GM23338 (cell line): Measurements from ENCODE around the gene OR4D1. TPM values are rescaled to one million over a fixed set of nuclear protein-coding genes. Genes with fewer than 3 reads are reported as not detected.

ENCODE experiments used
- ATAC-seq: fragments of 200-7000 bp; cut with Tn5 transposase; 3 replicates; pipeline ENCODE4 v1.9.1; 2020
- DNase-seq: peaks from one replicate; pipeline ENCODE4 v3.0.0-alpha.2; 2015; ENCODE audit warnings: low spot score
- H2AFZ ChIP-seq: fragments of 200-600 bp; sonication (generic); 2 replicates; pipeline ENCODE4 v1.8.0; 2016; ENCODE audit warnings: antibody characterized with exemption, mild to moderate bottlenecking, moderate library complexity
- H3F3A ChIP-seq: fragments of 200-600 bp; sonication (generic); replicated peaks from 2 replicates; pipeline ENCODE4 v1.8.0; 2017; ENCODE audit warnings: antibody characterized with exemption, mixed run types, low read depth
- H3K27ac ChIP-seq: fragments of 200-600 bp; sonication (generic); 2 replicates; pipeline ENCODE4 v1.6.1; 2016; ENCODE audit warnings: low read depth
- H3K27me3 ChIP-seq: fragments of 200-600 bp; sonication (generic); 2 replicates; pipeline ENCODE4 v1.8.0; 2016; ENCODE audit warnings: mild to moderate bottlenecking, mixed run types, moderate library complexity; ENCODE audit not compliant: insufficient read depth
- H3K36me3 ChIP-seq: fragments of 200-600 bp; sonication (generic); 2 replicates; pipeline ENCODE4 v1.8.0; 2016; ENCODE audit warnings: mild to moderate bottlenecking; ENCODE audit not compliant: insufficient read depth
- H3K4me1 ChIP-seq: fragments of 200-600 bp; sonication (generic); 2 replicates; pipeline ENCODE4 v1.8.0; 2016; ENCODE audit warnings: mild to moderate bottlenecking, moderate library complexity; ENCODE audit not compliant: insufficient read depth
- H3K4me2 ChIP-seq: fragments of 200-600 bp; sonication (generic); 2 replicates; pipeline ENCODE4 v1.7.1; 2017; ENCODE audit warnings: mixed run types
- H3K4me3 ChIP-seq: fragments of 200-600 bp; sonication (generic); 2 replicates; pipeline ENCODE4 v1.6.1; 2016; ENCODE audit warnings: mixed run types
- H3K79me2 ChIP-seq: fragments of 200-600 bp; sonication (generic); replicated peaks from 2 replicates; pipeline ENCODE4 v1.8.0; 2017; ENCODE audit warnings: mild to moderate bottlenecking; ENCODE audit not compliant: insufficient read depth
- H3K9me2 ChIP-seq: fragments of 200-600 bp; sonication (generic); 2 replicates; pipeline ENCODE4 v1.8.0; 2017; ENCODE audit not compliant: insufficient read depth
- H4K20me1 ChIP-seq: fragments of 200-600 bp; sonication (generic); replicated peaks from 2 replicates; pipeline ENCODE4 v1.8.0; 2017; ENCODE audit warnings: mild to moderate bottlenecking; ENCODE audit not compliant: insufficient read depth
- H3K27ac Mint-ChIP-seq: 2 replicates; pipeline ENCODE4 v1.8.0; 2020; ENCODE audit warnings: inconsistent platforms, mild to moderate bottlenecking, moderate library complexity, mixed read lengths
- H3K27me3 Mint-ChIP-seq: 3 replicates; pipeline ENCODE4 v1.8.0; 2022; ENCODE audit warnings: low read depth, mild to moderate bottlenecking, moderate library complexity, mixed read lengths, inconsistent platforms; ENCODE audit not compliant: insufficient read depth, poor library complexity
- H3K36me3 Mint-ChIP-seq: 3 replicates; pipeline ENCODE4 v1.8.0; 2021; ENCODE audit warnings: low read depth, mild to moderate bottlenecking, inconsistent platforms, moderate library complexity, mixed read lengths
- H3K4me1 Mint-ChIP-seq: 3 replicates; pipeline ENCODE4 v1.8.0; 2020; ENCODE audit warnings: mild to moderate bottlenecking, inconsistent platforms, mixed read lengths
- H3K4me3 Mint-ChIP-seq: 3 replicates; pipeline ENCODE4 v1.8.0; 2021; ENCODE audit warnings: moderate library complexity, mild to moderate bottlenecking, inconsistent platforms, mixed read lengths
- H3K9me3 Mint-ChIP-seq: 3 replicates; pipeline ENCODE4 v1.8.0; 2020; ENCODE audit warnings: moderate library complexity, mild to moderate bottlenecking, inconsistent platforms, mixed read lengths
- EZH2 ChIP-seq: fragments of 200-600 bp; sonication (generic); IDR thresholded peaks from one replicate; pipeline ENCODE4 v1.8.0; 2017; ENCODE audit warnings: antibody characterized with exemption, mild to moderate bottlenecking, low read depth; ENCODE audit not compliant: unreplicated experiment
- EZH2phosphoT487 ChIP-seq: fragments of 200-600 bp; sonication (generic); IDR thresholded peaks from one replicate; pipeline ENCODE4 v1.8.1; 2018; ENCODE audit warnings: antibody characterized with exemption; ENCODE audit not compliant: unreplicated experiment
- JUNB ChIP-seq: IDR thresholded peaks from one replicate; pipeline ENCODE4 v1.6.1; 2016; ENCODE audit warnings: antibody characterized with exemption; ENCODE audit not compliant: unreplicated experiment
- NANOG ChIP-seq: IDR thresholded peaks from 2 replicates; pipeline ENCODE4 v1.6.1; 2016; ENCODE audit warnings: antibody characterized with exemption, borderline replicate concordance
- STAT1 ChIP-seq: IDR thresholded peaks from one replicate; pipeline ENCODE4 v1.6.1; 2016; ENCODE audit warnings: antibody characterized with exemption; ENCODE audit not compliant: unreplicated experiment
- polyA plus RNA-seq: library from polyadenylated mRNA; unstranded; fragments of >200 nt; fragmentation: Nextera tagmentation; extraction: Ambion mirVana; gene quantifications from 2 replicates; pipeline ENCODE4 v1.2.1, GENCODE V29; 2016
- total RNA-seq: library from RNA; depleted of rRNA; stranded (reverse); fragments of >200 nt; shearing (Covaris generic); gene quantifications from 2 replicates; pipeline ENCODE4 v1.2.3, GENCODE V29; 2014
- TF ChIP-seq, protein P1 (sequence below): fragments of 250-450 bp; sonication (Bioruptor Pico); IDR thresholded peaks from 2 replicates; pipeline ENCODE4 v1.5.0; 2020; ENCODE audit warnings: mild to moderate bottlenecking, moderate library complexity
- TF ChIP-seq, protein P2 (sequence below): IDR thresholded peaks from 2 replicates; pipeline ENCODE4 v1.6.1; 2016; ENCODE audit warnings: antibody characterized with exemption
- TF ChIP-seq, protein P3 (sequence below): IDR thresholded peaks from one replicate; pipeline ENCODE4 v1.6.1; 2018; ENCODE audit warnings: antibody characterized with exemption; ENCODE audit not compliant: unreplicated experiment

Gene OR4D1
- total and polyA plus RNA-seq, 2 experiments from 2014 or later: 0.10 to 0.50 TPM

DNA sequence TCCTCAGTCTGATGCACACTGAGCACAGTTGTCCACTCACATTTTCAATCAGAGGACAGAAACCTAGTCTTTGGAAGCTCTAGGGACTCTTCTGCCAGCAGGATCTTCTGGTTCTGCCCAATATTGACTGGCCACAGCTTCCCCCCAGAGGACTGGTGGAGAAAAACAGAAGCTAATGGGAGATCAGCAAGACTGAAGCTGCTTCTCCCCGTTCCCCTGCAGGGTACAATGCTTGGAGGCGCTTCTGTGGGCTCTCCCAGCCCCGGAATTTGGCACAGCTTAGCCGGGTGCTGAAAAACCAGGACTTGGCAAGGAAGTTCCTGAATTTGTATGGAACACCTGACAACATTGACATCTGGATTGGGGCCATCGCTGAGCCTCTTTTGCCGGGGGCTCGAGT lies 54.7 kb downstream of the OR4D1 start (continued):
- TF ChIP-seq, protein P1, sequence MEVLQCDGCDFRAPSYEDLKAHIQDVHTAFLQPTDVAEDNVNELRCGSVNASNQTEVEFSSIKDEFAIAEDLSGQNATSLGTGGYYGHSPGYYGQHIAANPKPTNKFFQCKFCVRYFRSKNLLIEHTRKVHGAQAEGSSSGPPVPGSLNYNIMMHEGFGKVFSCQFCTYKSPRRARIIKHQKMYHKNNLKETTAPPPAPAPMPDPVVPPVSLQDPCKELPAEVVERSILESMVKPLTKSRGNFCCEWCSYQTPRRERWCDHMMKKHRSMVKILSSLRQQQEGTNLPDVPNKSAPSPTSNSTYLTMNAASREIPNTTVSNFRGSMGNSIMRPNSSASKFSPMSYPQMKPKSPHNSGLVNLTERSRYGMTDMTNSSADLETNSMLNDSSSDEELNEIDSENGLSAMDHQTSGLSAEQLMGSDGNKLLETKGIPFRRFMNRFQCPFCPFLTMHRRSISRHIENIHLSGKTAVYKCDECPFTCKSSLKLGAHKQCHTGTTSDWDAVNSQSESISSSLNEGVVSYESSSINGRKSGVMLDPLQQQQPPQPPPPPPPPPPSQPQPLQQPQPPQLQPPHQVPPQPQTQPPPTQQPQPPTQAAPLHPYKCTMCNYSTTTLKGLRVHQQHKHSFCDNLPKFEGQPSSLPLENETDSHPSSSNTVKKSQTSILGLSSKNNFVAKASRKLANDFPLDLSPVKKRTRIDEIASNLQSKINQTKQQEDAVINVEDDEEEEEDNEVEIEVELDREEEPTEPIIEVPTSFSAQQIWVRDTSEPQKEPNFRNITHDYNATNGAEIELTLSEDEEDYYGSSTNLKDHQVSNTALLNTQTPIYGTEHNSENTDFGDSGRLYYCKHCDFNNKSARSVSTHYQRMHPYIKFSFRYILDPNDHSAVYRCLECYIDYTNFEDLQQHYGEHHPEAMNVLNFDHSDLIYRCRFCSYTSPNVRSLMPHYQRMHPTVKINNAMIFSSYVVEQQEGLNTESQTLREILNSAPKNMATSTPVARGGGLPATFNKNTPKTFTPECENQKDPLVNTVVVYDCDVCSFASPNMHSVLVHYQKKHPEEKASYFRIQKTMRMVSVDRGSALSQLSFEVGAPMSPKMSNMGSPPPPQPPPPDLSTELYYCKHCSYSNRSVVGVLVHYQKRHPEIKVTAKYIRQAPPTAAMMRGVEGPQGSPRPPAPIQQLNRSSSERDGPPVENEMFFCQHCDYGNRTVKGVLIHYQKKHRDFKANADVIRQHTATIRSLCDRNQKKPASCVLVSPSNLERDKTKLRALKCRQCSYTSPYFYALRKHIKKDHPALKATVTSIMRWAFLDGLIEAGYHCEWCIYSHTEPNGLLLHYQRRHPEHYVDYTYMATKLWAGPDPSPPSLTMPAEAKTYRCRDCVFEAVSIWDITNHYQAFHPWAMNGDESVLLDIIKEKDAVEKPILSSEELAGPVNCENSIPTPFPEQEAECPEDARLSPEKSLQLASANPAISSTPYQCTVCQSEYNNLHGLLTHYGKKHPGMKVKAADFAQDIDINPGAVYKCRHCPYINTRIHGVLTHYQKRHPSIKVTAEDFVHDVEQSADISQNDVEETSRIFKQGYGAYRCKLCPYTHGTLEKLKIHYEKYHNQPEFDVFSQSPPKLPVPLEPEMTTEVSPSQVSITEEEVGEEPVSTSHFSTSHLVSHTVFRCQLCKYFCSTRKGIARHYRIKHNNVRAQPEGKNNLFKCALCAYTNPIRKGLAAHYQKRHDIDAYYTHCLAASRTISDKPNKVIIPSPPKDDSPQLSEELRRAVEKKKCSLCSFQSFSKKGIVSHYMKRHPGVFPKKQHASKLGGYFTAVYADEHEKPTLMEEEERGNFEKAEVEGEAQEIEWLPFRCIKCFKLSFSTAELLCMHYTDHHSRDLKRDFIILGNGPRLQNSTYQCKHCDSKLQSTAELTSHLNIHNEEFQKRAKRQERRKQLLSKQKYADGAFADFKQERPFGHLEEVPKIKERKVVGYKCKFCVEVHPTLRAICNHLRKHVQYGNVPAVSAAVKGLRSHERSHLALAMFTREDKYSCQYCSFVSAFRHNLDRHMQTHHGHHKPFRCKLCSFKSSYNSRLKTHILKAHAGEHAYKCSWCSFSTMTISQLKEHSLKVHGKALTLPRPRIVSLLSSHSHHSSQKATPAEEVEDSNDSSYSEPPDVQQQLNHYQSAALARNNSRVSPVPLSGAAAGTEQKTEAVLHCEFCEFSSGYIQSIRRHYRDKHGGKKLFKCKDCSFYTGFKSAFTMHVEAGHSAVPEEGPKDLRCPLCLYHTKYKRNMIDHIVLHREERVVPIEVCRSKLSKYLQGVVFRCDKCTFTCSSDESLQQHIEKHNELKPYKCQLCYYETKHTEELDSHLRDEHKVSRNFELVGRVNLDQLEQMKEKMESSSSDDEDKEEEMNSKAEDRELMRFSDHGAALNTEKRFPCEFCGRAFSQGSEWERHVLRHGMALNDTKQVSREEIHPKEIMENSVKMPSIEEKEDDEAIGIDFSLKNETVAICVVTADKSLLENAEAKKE (CRISPR knock-in tag): no peak
- TF ChIP-seq EZH2: no peak

DNA sequence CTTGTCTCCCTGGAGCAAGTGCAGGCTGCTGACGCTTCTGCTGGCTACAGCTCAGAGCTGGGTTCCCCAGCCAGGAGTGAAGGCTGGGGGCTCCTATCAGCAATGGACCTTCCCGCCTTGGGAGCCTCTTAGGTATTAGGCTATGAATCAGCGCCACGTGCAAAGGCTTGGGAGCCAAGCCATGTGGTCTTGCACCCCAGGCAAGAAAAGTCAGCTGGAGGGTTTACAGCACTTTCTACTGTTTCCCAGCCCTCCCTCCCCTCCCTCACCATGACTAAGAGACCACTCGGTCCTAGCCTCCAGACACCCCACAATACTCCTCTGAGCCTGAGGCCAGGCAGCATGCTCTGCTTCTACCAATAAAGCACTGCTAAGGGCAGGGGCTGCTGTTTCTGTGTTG lies 56.6 kb downstream of the OR4D1 start:
- no peak for ATAC-seq
- DNase-seq: no peak
- Histone ChIP-seq H3K79me2 (no peaks in the 10 kb centered on the region), H3K4me1 (no peaks in the 10 kb centered on the region), H3K9me2 (no peaks in the 10 kb centered on the region), H3K4me2 (no peak overlapping the region), H3K4me3 (no peak overlapping the region), H3F3A (no peaks in the 10 kb centered on the region), H3K27me3 (0 out of 2 replicates have a peak, but pooled peaks cover 3% of the 10 kb centered on the region), H2AFZ (no peak overlapping the region), H4K20me1 (no peaks in the 10 kb centered on the region; the same call in 1 of the 2 replicates), H3K36me3 (no peaks in the 10 kb centered on the region), H3K27ac (no peak overlapping the region)
- H3K27ac Mint-ChIP-seq: no peak overlapping the region
- peaks cover 8% of the 10 kb centered on the region for H3K36me3 Mint-ChIP-seq
- H3K4me1 Mint-ChIP-seq: no peaks in the 10 kb centered on the region; the same call in 2 of the 3 replicates
- H3K27me3 Mint-ChIP-seq: peaks cover 10% of the 10 kb centered on the region
- H3K4me3 Mint-ChIP-seq: no peak overlapping the region
- no peaks in the 10 kb centered on the region for H3K9me3 Mint-ChIP-seq
- TF ChIP-seq EZH2phosphoT487 (no peak), STAT1 (no peak), JUNB (no peak), NANOG (no peak), EZH2 (no peak)
- TF ChIP-seq, protein P2, sequence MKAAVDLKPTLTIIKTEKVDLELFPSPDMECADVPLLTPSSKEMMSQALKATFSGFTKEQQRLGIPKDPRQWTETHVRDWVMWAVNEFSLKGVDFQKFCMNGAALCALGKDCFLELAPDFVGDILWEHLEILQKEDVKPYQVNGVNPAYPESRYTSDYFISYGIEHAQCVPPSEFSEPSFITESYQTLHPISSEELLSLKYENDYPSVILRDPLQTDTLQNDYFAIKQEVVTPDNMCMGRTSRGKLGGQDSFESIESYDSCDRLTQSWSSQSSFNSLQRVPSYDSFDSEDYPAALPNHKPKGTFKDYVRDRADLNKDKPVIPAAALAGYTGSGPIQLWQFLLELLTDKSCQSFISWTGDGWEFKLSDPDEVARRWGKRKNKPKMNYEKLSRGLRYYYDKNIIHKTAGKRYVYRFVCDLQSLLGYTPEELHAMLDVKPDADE: no peak
- TF ChIP-seq, protein P3, sequence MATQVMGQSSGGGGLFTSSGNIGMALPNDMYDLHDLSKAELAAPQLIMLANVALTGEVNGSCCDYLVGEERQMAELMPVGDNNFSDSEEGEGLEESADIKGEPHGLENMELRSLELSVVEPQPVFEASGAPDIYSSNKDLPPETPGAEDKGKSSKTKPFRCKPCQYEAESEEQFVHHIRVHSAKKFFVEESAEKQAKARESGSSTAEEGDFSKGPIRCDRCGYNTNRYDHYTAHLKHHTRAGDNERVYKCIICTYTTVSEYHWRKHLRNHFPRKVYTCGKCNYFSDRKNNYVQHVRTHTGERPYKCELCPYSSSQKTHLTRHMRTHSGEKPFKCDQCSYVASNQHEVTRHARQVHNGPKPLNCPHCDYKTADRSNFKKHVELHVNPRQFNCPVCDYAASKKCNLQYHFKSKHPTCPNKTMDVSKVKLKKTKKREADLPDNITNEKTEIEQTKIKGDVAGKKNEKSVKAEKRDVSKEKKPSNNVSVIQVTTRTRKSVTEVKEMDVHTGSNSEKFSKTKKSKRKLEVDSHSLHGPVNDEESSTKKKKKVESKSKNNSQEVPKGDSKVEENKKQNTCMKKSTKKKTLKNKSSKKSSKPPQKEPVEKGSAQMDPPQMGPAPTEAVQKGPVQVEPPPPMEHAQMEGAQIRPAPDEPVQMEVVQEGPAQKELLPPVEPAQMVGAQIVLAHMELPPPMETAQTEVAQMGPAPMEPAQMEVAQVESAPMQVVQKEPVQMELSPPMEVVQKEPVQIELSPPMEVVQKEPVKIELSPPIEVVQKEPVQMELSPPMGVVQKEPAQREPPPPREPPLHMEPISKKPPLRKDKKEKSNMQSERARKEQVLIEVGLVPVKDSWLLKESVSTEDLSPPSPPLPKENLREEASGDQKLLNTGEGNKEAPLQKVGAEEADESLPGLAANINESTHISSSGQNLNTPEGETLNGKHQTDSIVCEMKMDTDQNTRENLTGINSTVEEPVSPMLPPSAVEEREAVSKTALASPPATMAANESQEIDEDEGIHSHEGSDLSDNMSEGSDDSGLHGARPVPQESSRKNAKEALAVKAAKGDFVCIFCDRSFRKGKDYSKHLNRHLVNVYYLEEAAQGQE: no peak
